ENCODE measurements around the gene TRIM32. TPM values are rescaled to one million over a fixed set of nuclear protein-coding genes. Genes with fewer than 3 reads are reported as not detected.

TRIM32 gene
- total RNA-seq, 1 donor, result 3.1 TPM

GRCh38 chr9:116741086-116741740, 54.1 kb downstream of the TRIM32 start:
- Histone ChIP-seq H3K4me1 (ENCODE audit: insufficient read depth, low read length) (no peaks in the 10 kb centered on the region), H3K27me3 (ENCODE audit: insufficient read depth, low read length) (no peaks in the 10 kb centered on the region), H3K4me3 (ENCODE audit: low read length) (no peak overlapping the region), H3K9me3 (ENCODE audit: low read depth, low read length) (no peaks in the 10 kb centered on the region)

- no peak overlapping the region for H3K4me3 ChIP-seq (ENCODE audit: low read length)
- H3K4me1 ChIP-seq (ENCODE audit: insufficient read depth, low read length), result no peaks in the 10 kb centered on the region
- H3K9me3 ChIP-seq (ENCODE audit: low read depth, low read length), result no peaks in the 10 kb centered on the region
- H3K27me3 ChIP-seq (ENCODE audit: insufficient read depth, low read length), result no peaks in the 10 kb centered on the region
These were observed 54.6 kb downstream of the TRIM32 start for GRCh38 chr9:116741742-116742141.

GRCh38 chr9:116749176-116749575, 62.1 kb downstream of the TRIM32 start:
- Histone ChIP-seq H3K9me3 (ENCODE audit: low read depth, low read length) (no peaks in the 10 kb centered on the region), H3K4me1 (ENCODE audit: insufficient read depth, low read length) (no peaks in the 10 kb centered on the region), H3K27me3 (ENCODE audit: insufficient read depth, low read length) (no peaks in the 10 kb centered on the region), H3K4me3 (ENCODE audit: low read length) (no peak overlapping the region)

GRCh38 chr9:116749772-116750171, 62.7 kb downstream of the TRIM32 start:
- H3K27me3 ChIP-seq (ENCODE audit: insufficient read depth, low read length), result no peaks in the 10 kb centered on the region
- H3K4me1 ChIP-seq (ENCODE audit: insufficient read depth, low read length), result no peaks in the 10 kb centered on the region
- no peak overlapping the region for H3K4me3 ChIP-seq (ENCODE audit: low read length)
- no peaks in the 10 kb centered on the region for H3K9me3 ChIP-seq (ENCODE audit: low read depth, low read length)

- H3K9me3 ChIP-seq (ENCODE audit: low read depth, low read length), result no peaks in the 10 kb centered on the region
These were observed 63.4 kb downstream of the TRIM32 start for GRCh38 chr9:116750510-116750909.

More at GRCh38 chr9:116750510-116750909, 63.4 kb downstream of the TRIM32 start:
- H3K27me3 ChIP-seq (ENCODE audit: insufficient read depth, low read length), result no peaks in the 10 kb centered on the region
- no peaks in the 10 kb centered on the region for H3K4me1 ChIP-seq (ENCODE audit: insufficient read depth, low read length)
- H3K4me3 ChIP-seq (ENCODE audit: low read length), result no peak overlapping the region

Measured in mononuclear cell (primary cell).